HepG2 (cell line): ENCODE measurements around the gene ARHGAP5. TPM values are rescaled to one million over a fixed set of nuclear protein-coding genes. Genes with fewer than 3 reads are reported as not detected.

Experiments
- AGO2 ChIP-seq: fragments of 200-400 bp; formaldehyde crosslinking; optimal IDR thresholded peaks from 2 replicates; pipeline ENCODE3; 2017; ENCODE audit warnings: mild to moderate bottlenecking, low read depth, low read length, moderate library complexity
- ATAD3A ChIP-seq: sonication (generic); formaldehyde crosslinking; IDR thresholded peaks from 2 replicates; pipeline ENCODE4 v1.4.0; 2020; ENCODE audit warnings: missing genetic modification reagents
- BCL6 ChIP-seq: IDR thresholded peaks from 2 replicates; pipeline ENCODE4 v1.6.1; 2016; ENCODE audit warnings: missing genetic modification reagents, missing compliant biosample characterization
- CBX1 ChIP-seq: IDR thresholded peaks from one replicate; pipeline ENCODE4 v1.6.1; 2016; ENCODE audit warnings: antibody characterized with exemption, low read depth
- FOXC1 ChIP-seq: sonication (generic); formaldehyde crosslinking; IDR thresholded peaks from 2 replicates; pipeline ENCODE4 v1.8.0; 2022; ENCODE audit warnings: mild to moderate bottlenecking, missing genetic modification reagents, borderline replicate concordance
- HNF4G ChIP-seq, 2 experiments: sonication (generic) in 1 of 2; formaldehyde crosslinking in 1 of 2; IDR thresholded peaks; 2 replicates each; pipeline versions ENCODE4 v1.4.0 to v1.6.1; 2011 to 2020; ENCODE audit warnings: borderline replicate concordance in 2 of 2, low read depth in 2 of 2, mild to moderate bottlenecking in 2 of 2, low read length in 1 of 2, missing genetic modification reagents in 1 of 2, moderate library complexity in 1 of 2
- HOXA9 ChIP-seq: sonication (generic); formaldehyde crosslinking; IDR thresholded peaks from 2 replicates; pipeline ENCODE4 v1.8.1; 2022; ENCODE audit warnings: missing genetic modification reagents, mild to moderate bottlenecking, moderate library complexity, borderline replicate concordance
- KIAA2018 ChIP-seq: sonication (generic); formaldehyde crosslinking; IDR thresholded peaks from 2 replicates; pipeline ENCODE4 v1.5.0; 2020; ENCODE audit warnings: mild to moderate bottlenecking, missing genetic modification reagents, borderline replicate concordance
- KMT2B ChIP-seq: IDR thresholded peaks from 2 replicates; pipeline ENCODE4 v1.6.1; 2016; ENCODE audit warnings: missing genetic modification reagents, missing compliant biosample characterization
- SAFB2 ChIP-seq: sonication (generic); formaldehyde crosslinking; IDR thresholded peaks from 2 replicates; pipeline ENCODE4 v1.5.1; 2020; ENCODE audit warnings: missing genetic modification reagents, low read depth, mild to moderate bottlenecking, borderline replicate concordance
- SOX13 ChIP-seq, 3 experiments: fragments of 450-650 bp in 1 of 3; sonication (generic) in 1 of 3; formaldehyde crosslinking in 1 of 3; IDR thresholded peaks in 2 of 3; conservative IDR thresholded peaks in 1 of 3; 2 replicates each; pipeline versions ENCODE4 v1.5.0 to v1.6.1; 2016 to 2020; ENCODE audit warnings: antibody characterized with exemption in 1 of 3, mild to moderate bottlenecking in 1 of 3, missing compliant biosample characterization in 1 of 3, missing genetic modification reagents in 1 of 3, moderate library complexity in 1 of 3
- THAP11 ChIP-seq: IDR thresholded peaks from 2 replicates; pipeline ENCODE4 v1.6.1; 2016; ENCODE audit warnings: missing biosample characterization, missing genetic modification reagents
- TMF1 ChIP-seq: sonication (generic); formaldehyde crosslinking; IDR thresholded peaks from 2 replicates; pipeline ENCODE4 v1.8.1; 2022; ENCODE audit warnings: low read depth, missing genetic modification reagents
- UBTF ChIP-seq: sonication (generic); formaldehyde crosslinking; IDR thresholded peaks from 2 replicates; pipeline ENCODE4 v1.4.0; 2020; ENCODE audit warnings: mild to moderate bottlenecking, missing genetic modification reagents
- YY1 ChIP-seq: IDR thresholded peaks from 2 replicates; pipeline ENCODE4 v1.6.1; 2011; ENCODE audit warnings: low read length, low read depth, moderate library complexity, mild to moderate bottlenecking; ENCODE audit not compliant: insufficient read depth, insufficient replicate concordance
- ZBTB21 ChIP-seq: sonication (generic); formaldehyde crosslinking; IDR thresholded peaks from 2 replicates; pipeline ENCODE4 v1.4.0; 2020; ENCODE audit warnings: missing genetic modification reagents
- ZNF225 ChIP-seq: sonication (generic); formaldehyde crosslinking; IDR thresholded peaks from 2 replicates; pipeline ENCODE4 v1.4.0; 2020; ENCODE audit warnings: mild to moderate bottlenecking, missing genetic modification reagents
- polyA plus RNA-seq, 8 experiments: library from polyadenylated mRNA; depleted of rRNA in 3 of 8; stranded (reverse) in 7 of 8; unstranded in 1 of 8; fragments of >200 nt; fragmentation: Illumina TruSeq in 4 of 8; extraction: Trizol in 4 of 8; gene quantifications; 2 replicates each; pipeline versions ENCODE4 v1.2.1 to v1.2.3, GENCODE V29; 2011 to 2016; ENCODE audit warnings: low read depth in 4 of 8, missing spikeins in 1 of 8, mixed read lengths in 1 of 8; ENCODE audit not compliant: insufficient read depth in 1 of 8
- total RNA-seq, 5 experiments: library from RNA; depleted of rRNA; stranded (reverse); fragments of >200 nt; fragmentation: Illumina TruSeq; extraction: Trizol; gene quantifications; 2 replicates each; pipeline ENCODE4 v1.2.3, GENCODE V29; 2016; ENCODE audit warnings: low read depth in 1 of 5

ARHGAP5 gene
- total and polyA plus RNA-seq, 2 of the 13 experiments (the other 11 are each of a cell fraction or from before 2014, with no cell fraction given), result 33.7 to 144 TPM

DNA sequence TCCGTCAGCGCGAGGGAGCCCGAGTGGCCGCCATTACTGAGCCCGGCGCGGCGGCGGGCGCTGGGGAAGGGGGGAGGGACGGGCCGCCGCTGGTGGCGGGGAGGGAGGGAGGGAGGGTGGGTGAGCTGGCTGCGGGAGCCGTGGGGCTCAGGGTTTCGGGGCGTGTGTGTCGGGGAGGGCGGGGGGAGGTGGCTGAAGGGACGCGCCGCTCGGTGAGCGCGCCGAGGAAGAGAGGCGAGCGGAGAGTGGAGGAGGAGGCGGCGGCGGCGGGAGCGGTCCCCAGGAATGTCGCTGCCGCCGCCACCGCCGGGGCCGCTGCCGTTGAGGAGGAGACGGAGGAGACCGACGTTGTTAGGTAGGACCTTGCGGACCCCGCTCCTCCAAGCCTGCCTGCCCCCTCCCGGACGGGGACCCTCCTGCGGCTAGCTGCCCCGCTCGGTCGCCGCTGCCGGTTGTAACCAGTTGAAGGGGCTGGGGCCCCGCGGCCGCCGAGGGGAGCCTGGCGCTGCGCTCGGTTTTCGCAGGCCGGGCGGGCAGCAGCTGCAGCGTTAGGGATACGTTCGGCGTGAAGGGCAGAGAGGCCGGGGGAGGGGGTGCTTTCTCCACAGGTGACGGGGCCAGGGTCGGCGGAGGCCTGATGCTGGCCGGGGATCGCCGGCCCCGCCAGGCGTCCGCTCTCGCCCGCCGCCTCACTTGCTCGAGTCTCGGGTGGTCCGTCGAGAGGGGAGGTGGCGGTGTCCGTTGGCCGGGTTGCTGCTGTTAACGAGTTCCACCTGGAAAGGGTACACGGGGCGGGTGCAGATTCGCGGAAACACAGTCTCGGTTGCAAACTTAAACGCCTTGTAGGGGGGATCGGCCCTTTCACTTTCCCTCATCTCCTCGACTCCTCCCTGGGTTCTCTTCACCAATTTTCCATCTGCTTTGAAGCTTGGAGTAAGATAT lies at the start of gene ARHGAP5 (continued):
- no peak for TF ChIP-seq KIAA2018
- no peak; the same call in 1 of the 2 replicates for TF ChIP-seq ZBTB21 (CRISPR knock-in tag)
- peak; percentile 94 for TF ChIP-seq YY1
- peak; percentile 84 for TF ChIP-seq FOXC1 (CRISPR knock-in tag)
- TF ChIP-seq KMT2B (CRISPR knock-in tag), result peak; percentile 88
- TF ChIP-seq TMF1 (CRISPR knock-in tag), result peak; percentile 68; the same call in 1 of the 2 replicates
- TF ChIP-seq AGO2, result peak; percentile 99
- TF ChIP-seq HOXA9 (CRISPR knock-in tag), result no peak
- no peak for TF ChIP-seq HNF4G (IDR thresholded peaks at IDR 0.05; ENCODE audit: borderline replicate concordance, low read depth, low read length)
- no peak for TF ChIP-seq HNF4G (CRISPR knock-in tag; IDR thresholded peaks at IDR 0.05; ENCODE audit: borderline replicate concordance, low read depth)
- peak; percentile 27; the same call in 1 of the 2 replicates for TF ChIP-seq SOX13 (IDR thresholded peaks at IDR 0.05)
- TF ChIP-seq SOX13 (CRISPR knock-in tag; conservative IDR thresholded peaks at IDR 0.05 in 1 of 2, IDR thresholded peaks at IDR 0.05 in 1 of 2), result peak; percentile 35 to 93; a peak in 3 of 4 replicates
- peak; percentile 12 for TF ChIP-seq CBX1
- TF ChIP-seq SAFB2 (CRISPR knock-in tag), result peak; percentile 76; the same call in 1 of the 2 replicates
- peak; percentile 99 for TF ChIP-seq UBTF (CRISPR knock-in tag)
- TF ChIP-seq ATAD3A, result no peak; the same call in 1 of the 2 replicates
- TF ChIP-seq THAP11, result peak; percentile 15; the same call in 1 of the 2 replicates
- no peak; the same call in 1 of the 2 replicates for TF ChIP-seq ZNF225 (CRISPR knock-in tag)
- peak; percentile 51 for TF ChIP-seq BCL6 (CRISPR knock-in tag)
